ENCODE results near the gene TRPM4.

TRPM4 gene

DNA sequence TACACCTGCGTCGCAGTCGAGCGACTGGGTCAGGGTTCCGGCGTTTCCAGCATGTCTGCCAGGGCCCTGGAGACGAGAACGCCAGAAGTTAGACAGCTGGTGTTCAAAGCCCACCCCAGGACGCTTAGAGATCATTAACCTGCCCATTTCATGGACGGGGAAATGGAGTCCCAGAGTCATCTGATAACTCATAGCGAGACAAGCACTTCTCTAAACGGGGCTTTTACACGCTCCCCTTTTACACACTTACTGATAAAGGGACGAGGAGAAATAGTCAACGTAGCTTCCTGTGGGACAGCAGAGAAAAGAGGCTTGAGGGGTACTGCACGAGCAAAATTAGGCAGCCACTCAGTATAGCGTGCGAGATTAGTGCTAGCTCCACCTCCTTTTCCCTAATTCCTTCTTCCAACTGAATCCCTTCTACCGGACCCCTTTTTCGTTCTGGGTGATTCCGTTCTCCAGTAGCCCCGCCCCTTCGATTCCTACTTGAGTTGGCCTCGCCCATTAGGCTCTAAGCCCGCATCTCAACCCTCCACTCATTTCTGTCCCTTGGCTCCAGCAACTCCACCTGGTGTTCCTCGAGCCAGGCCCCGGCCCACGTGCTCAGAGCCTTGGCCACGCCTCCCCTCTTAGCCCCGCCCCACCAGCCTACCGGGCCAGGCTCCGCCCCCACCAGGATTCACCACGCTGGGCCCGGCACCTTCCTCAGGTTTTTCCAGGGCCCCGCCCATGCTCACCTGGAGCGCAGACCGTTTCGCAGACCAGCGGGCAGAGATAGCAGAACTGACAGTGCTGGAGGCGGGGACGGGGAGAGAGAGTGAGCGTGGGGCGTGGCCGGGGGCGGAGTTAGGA is 6.1 kb upstream of the TRPM4 start (continued):
- TF ChIP-seq, protein P1, sequence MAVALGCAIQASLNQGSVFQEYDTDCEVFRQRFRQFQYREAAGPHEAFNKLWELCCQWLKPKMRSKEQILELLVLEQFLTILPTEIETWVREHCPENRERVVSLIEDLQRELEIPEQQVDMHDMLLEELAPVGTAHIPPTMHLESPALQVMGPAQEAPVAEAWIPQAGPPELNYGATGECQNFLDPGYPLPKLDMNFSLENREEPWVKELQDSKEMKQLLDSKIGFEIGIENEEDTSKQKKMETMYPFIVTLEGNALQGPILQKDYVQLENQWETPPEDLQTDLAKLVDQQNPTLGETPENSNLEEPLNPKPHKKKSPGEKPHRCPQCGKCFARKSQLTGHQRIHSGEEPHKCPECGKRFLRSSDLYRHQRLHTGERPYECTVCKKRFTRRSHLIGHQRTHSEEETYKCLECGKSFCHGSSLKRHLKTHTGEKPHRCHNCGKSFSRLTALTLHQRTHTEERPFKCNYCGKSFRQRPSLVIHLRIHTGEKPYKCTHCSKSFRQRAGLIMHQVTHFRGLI (tag by site-specific recombination; IDR thresholded peaks at IDR 0.05), result no peak; the same call in 1 of the 2 replicates
- 0 out of 2 replicates have a peak, but pooled peaks have one; percentile 32 for TF ChIP-seq ZNF664 (tag by site-specific recombination; IDR thresholded peaks at IDR 0.05)
- no peak for TF ChIP-seq ZNF596 (tag by site-specific recombination; IDR thresholded peaks at IDR 0.05)
- TF ChIP-seq ZNF248 (tag by site-specific recombination; IDR thresholded peaks at IDR 0.05), result no peak
- peak; percentile 63 for TF ChIP-seq ZBTB20 (tag by site-specific recombination; IDR thresholded peaks at IDR 0.05)
- TF ChIP-seq PRDM10 (tag by site-specific recombination; IDR thresholded peaks at IDR 0.05), result peak; percentile 99
- TF ChIP-seq ZNF580 (tag by site-specific recombination; IDR thresholded peaks at IDR 0.05), result no peak; the same call in 1 of the 2 replicates
- no peak for TF ChIP-seq ZNF157 (tag by site-specific recombination; IDR thresholded peaks at IDR 0.05)
- TF ChIP-seq ZNF549 (tag by site-specific recombination; IDR thresholded peaks at IDR 0.05), result no peak
- no peak for TF ChIP-seq ZNF518A (tag by site-specific recombination; conservative IDR thresholded peaks at IDR 0.05; ENCODE audit: low read depth)
- TF ChIP-seq KLF1 (tag by site-specific recombination; IDR thresholded peaks at IDR 0.05), result peak; percentile 63
- peak; percentile 67 for TF ChIP-seq PATZ1 (tag by site-specific recombination; IDR thresholded peaks at IDR 0.05)
- TF ChIP-seq ZNF121 (tag by site-specific recombination; IDR thresholded peaks at IDR 0.05), result peak; percentile 42; the same call in 1 of the 2 replicates
- peak; percentile 67 for TF ChIP-seq ZNF366 (tag by site-specific recombination; conservative IDR thresholded peaks at IDR 0.05)
- TF ChIP-seq ZNF548 (tag by site-specific recombination; IDR thresholded peaks at IDR 0.05), result no peak
- 0 out of 2 replicates have a peak, but pooled peaks have one; percentile 17 for TF ChIP-seq ZBTB11 (tag by site-specific recombination; conservative IDR thresholded peaks at IDR 0.05; ENCODE audit: low read depth)
- 0 out of 2 replicates have a peak, but pooled peaks have one; percentile 64 for TF ChIP-seq ZBTB7A (tag by site-specific recombination; IDR thresholded peaks at IDR 0.05; ENCODE audit: low read depth)
- TF ChIP-seq, protein P2, sequence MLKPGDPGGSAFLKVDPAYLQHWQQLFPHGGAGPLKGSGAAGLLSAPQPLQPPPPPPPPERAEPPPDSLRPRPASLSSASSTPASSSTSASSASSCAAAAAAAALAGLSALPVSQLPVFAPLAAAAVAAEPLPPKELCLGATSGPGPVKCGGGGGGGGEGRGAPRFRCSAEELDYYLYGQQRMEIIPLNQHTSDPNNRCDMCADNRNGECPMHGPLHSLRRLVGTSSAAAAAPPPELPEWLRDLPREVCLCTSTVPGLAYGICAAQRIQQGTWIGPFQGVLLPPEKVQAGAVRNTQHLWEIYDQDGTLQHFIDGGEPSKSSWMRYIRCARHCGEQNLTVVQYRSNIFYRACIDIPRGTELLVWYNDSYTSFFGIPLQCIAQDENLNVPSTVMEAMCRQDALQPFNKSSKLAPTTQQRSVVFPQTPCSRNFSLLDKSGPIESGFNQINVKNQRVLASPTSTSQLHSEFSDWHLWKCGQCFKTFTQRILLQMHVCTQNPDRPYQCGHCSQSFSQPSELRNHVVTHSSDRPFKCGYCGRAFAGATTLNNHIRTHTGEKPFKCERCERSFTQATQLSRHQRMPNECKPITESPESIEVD (tag by site-specific recombination; IDR thresholded peaks at IDR 0.05), result no peak
- no peak for TF ChIP-seq ZNF114 (tag by site-specific recombination; IDR thresholded peaks at IDR 0.05)

Measured in HEK293 (cell line).